Peyer's patch (tissue), 4 donors: Measurements from ENCODE around the gene IDH3B. TPM values are rescaled to one million over a fixed set of nuclear protein-coding genes. Genes with fewer than 3 reads are reported as not detected.
A peak's percentile ranks its signal among the peaks of the same experiment; 100 is the strongest.
"Not testable (repeated sequence)": the region's sequence is repeated elsewhere in the genome, so short reads cannot be mapped to it uniquely, and the experiment has no call there.

Source experiments
- DNase-seq, 3 donors: peaks; one replicate each; pipeline ENCODE4 v3.0.0-alpha.2; 2017 to 2019
- H3K27ac ChIP-seq, 4 donors: fragments of 200-600 bp; sonication (generic); one replicate each; pipeline ENCODE4 v1.5.1; 2016 to 2019
- H3K27me3 ChIP-seq, 2 donors: fragments of 200-600 bp; sonication (generic); one replicate each; pipeline ENCODE4 v1.5.1; 2019
- H3K36me3 ChIP-seq, 3 donors: fragments of 200-600 bp; sonication (generic); one replicate each; pipeline ENCODE4 v1.5.1; 2016 to 2019
- H3K4me1 ChIP-seq, 4 donors: fragments of 200-600 bp; sonication (generic); one replicate each; pipeline ENCODE4 v1.5.1; 2016 to 2019
- H3K4me3 ChIP-seq, 4 donors: fragments of 200-600 bp; sonication (generic); 1 replicate in 3 of 4; 2 replicates in 1 of 4; pipeline ENCODE4 v1.5.1; 2016 to 2019; ENCODE audit warnings: mild to moderate bottlenecking in 1 of 4
- H3K9me3 ChIP-seq, 4 donors: fragments of 200-600 bp; sonication (generic); one replicate each; pipeline ENCODE4 v1.5.1; 2016 to 2019; ENCODE audit warnings: mild to moderate bottlenecking in 1 of 4
- CTCF ChIP-seq, 6 experiments: fragments of 450-650 bp in 4 of 6; fragments of 200-600 bp in 2 of 6; sonication (generic) in 1 of 6; IDR thresholded peaks; one replicate each; pipeline ENCODE4 v1.5.1; 2017 to 2019; ENCODE audit warnings: antibody characterized with exemption in 6 of 6, mild to moderate bottlenecking in 3 of 6, moderate library complexity in 1 of 6
- POLR2A ChIP-seq, 2 donors: fragments of 450-650 bp; IDR thresholded peaks; one replicate each; pipeline ENCODE4 v1.5.1; 2017; ENCODE audit warnings: antibody characterized with exemption in 2 of 2, mild to moderate bottlenecking in 2 of 2, moderate library complexity in 2 of 2
- total RNA-seq, 4 donors: library from RNA; depleted of rRNA; stranded (reverse); fragments of >200 nt; gene quantifications; one replicate each; pipeline ENCODE4 v1.1.0, GENCODE V29; 2016

Gene IDH3B
- total RNA-seq, 4 donors from 2014 or later = 113 to 156 (median 134) TPM

GRCh38 chr20:2696646-2697045 lies 32.6 kb upstream of the IDH3B start:
- peaks cover 0 to 17% (median 3%) of the 10 kb centered on the region in 4 donors for H3K4me1 ChIP-seq
- no peaks in the 10 kb centered on the region for H3K9me3 ChIP-seq
- H3K27ac ChIP-seq = no peak overlapping the region
- peak in 1 of 3 donors; percentile 27 for DNase-seq
- no peak overlapping the region for H3K4me3 ChIP-seq
- peaks cover 0 to 15% of the 10 kb centered on the region in 2 donors for H3K27me3 ChIP-seq
- H3K36me3 ChIP-seq = no peaks in the 10 kb centered on the region
- TF ChIP-seq POLR2A (IDR thresholded peaks at IDR 0.05) (no peak), CTCF (IDR thresholded peaks at IDR 0.05) (no peak)

GRCh38 chr20:2695984-2696525 lies 32.0 kb upstream of the IDH3B start:
- DNase-seq = peak in 1 of 3 donors; percentile 19
- Histone ChIP-seq H3K4me1 (peaks cover 0 to 17% (median 3%) of the 10 kb centered on the region in 4 donors), H3K27me3 (peaks cover 0 to 15% of the 10 kb centered on the region in 2 donors)
- H3K4me3 ChIP-seq, H3K9me3 ChIP-seq, H3K27ac ChIP-seq, H3K36me3 ChIP-seq: not testable (repeated sequence)

- TF ChIP-seq CTCF (IDR thresholded peaks at IDR 0.05) = no peak
- no peak for TF ChIP-seq POLR2A (IDR thresholded peaks at IDR 0.05)
- Histone ChIP-seq H3K4me3 (no peak overlapping the region), H3K27ac (no peak overlapping the region), H3K36me3 (no peaks in the 10 kb centered on the region), H3K27me3 (peaks cover 0 to 15% of the 10 kb centered on the region in 2 donors), H3K9me3 (no peaks in the 10 kb centered on the region), H3K4me1 (peaks cover 0 to 17% (median 3%) of the 10 kb centered on the region in 4 donors)
- DNase-seq = peak in 1 of 3 donors; percentile 17
These were observed 31.4 kb upstream of the IDH3B start for GRCh38 chr20:2695206-2695983.

- Histone ChIP-seq H3K27ac (no peak overlapping the region), H3K9me3 (no peaks in the 10 kb centered on the region), H3K4me1 (peaks cover 0 to 17% (median 3%) of the 10 kb centered on the region in 4 donors), H3K36me3 (no peaks in the 10 kb centered on the region), H3K4me3 (no peak overlapping the region), H3K27me3 (peaks cover 0 to 15% of the 10 kb centered on the region in 2 donors)
- peak in 1 of 3 donors; percentile 30 for DNase-seq
- TF ChIP-seq CTCF (IDR thresholded peaks at IDR 0.05) (no peak), POLR2A (IDR thresholded peaks at IDR 0.05) (no peak)
These were observed 30.5 kb upstream of the IDH3B start for GRCh38 chr20:2694519-2694918.

- H3K36me3 ChIP-seq = no peaks in the 10 kb centered on the region
- H3K27me3 ChIP-seq = peaks cover 0 to 15% of the 10 kb centered on the region in 2 donors
- peak in 1 of 3 donors; percentile 44 for DNase-seq
- H3K4me3 ChIP-seq = peak overlapping the region in 2 of 4 donors; percentile 54 to 63
- no peaks in the 10 kb centered on the region for H3K9me3 ChIP-seq
- TF ChIP-seq POLR2A (IDR thresholded peaks at IDR 0.05) (no peak), CTCF (IDR thresholded peaks at IDR 0.05) (no peak)
- H3K4me1 ChIP-seq = peaks cover 0 to 17% (median 3%) of the 10 kb centered on the region in 4 donors
- no peak overlapping the region for H3K27ac ChIP-seq
These were observed 30.0 kb upstream of the IDH3B start for GRCh38 chr20:2694008-2694471.
